ENCODE measurements around the gene ADCY3.

DNA sequence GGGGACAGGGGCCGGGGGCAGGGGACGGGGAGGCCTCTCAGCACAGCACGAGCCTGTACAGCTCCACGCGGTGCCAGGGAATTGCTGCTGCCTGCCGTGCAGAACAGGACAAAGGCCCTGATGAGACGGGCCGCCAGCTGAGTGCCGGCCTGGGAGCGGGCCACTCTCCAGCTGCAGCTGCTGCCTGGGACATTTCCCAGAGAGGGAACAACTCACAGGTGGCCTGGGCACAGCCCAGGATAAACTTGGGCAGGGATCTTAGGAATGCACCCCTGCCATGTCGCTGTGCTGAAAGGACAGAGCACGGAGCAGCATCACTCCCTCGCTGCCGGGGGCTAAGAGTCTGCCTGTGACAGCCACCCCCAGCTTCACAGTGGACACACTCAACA, 88.0 kb downstream of the ADCY3 start:
- TF ChIP-seq, protein P1, sequence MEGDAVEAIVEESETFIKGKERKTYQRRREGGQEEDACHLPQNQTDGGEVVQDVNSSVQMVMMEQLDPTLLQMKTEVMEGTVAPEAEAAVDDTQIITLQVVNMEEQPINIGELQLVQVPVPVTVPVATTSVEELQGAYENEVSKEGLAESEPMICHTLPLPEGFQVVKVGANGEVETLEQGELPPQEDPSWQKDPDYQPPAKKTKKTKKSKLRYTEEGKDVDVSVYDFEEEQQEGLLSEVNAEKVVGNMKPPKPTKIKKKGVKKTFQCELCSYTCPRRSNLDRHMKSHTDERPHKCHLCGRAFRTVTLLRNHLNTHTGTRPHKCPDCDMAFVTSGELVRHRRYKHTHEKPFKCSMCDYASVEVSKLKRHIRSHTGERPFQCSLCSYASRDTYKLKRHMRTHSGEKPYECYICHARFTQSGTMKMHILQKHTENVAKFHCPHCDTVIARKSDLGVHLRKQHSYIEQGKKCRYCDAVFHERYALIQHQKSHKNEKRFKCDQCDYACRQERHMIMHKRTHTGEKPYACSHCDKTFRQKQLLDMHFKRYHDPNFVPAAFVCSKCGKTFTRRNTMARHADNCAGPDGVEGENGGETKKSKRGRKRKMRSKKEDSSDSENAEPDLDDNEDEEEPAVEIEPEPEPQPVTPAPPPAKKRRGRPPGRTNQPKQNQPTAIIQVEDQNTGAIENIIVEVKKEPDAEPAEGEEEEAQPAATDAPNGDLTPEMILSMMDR (IDR thresholded peaks at IDR 0.05; ENCODE audit: borderline replicate concordance, extremely low read depth, low read length, poor library complexity, severe bottlenecking) = no peak
- TF ChIP-seq EZH2 (IDR thresholded peaks at IDR 0.05; ENCODE audit: borderline replicate concordance, low read depth, low read length, severe bottlenecking) = no peak

Data from DND-41 (cell line).